Adrenal gland (tissue), 5 donors: ENCODE measurements around the gene CCKAR.

Experiments used
- CTCF ChIP-seq, 6 experiments: fragments of 450-650 bp in 4 of 6; fragments of 200-600 bp in 2 of 6; sonication (generic) in 1 of 6; IDR thresholded peaks; 1 replicate in 5 of 6; 2 replicates in 1 of 6; pipeline versions ENCODE4 v1.5.1 to v1.8.0; 2016 to 2021; ENCODE audit warnings: antibody characterized with exemption in 6 of 6, mild to moderate bottlenecking in 2 of 6, moderate library complexity in 1 of 6
- POLR2A ChIP-seq, 2 donors: fragments of 450-650 bp; IDR thresholded peaks; one replicate each; pipeline ENCODE4 v1.6.1; 2017; ENCODE audit warnings: antibody characterized with exemption in 2 of 2, mild to moderate bottlenecking in 2 of 2, moderate library complexity in 1 of 2
- donor health status: DM: no; HTN: no; CAD: no.

GRCh38 chr4:26455571-26455970 is 34.7 kb downstream of the CCKAR start:
- TF ChIP-seq CTCF (IDR thresholded peaks at IDR 0.05) (no peak), POLR2A (IDR thresholded peaks at IDR 0.05) (no peak)
